Upper lobe of left lung (tissue), 6 donors: ENCODE measurements around the gene GALNT15. TPM values are rescaled to one million over a fixed set of nuclear protein-coding genes. Genes with fewer than 3 reads are reported as not detected.

Source experiments
- ATAC-seq, 2 donors: fragments of 200-7000 bp; cut with Tn5 transposase; one replicate each; pipeline ENCODE4 v1.9.1; 2022; ENCODE audit warnings: mild to moderate bottlenecking in 2 of 2, moderate library complexity in 2 of 2; ENCODE audit not compliant: low FRiP score in 2 of 2
- DNase-seq, 2 donors: peaks; one replicate each; pipeline ENCODE4 v3.0.0-alpha.2; 2019 to 2020
- H3K27ac ChIP-seq, 4 donors: fragments of 200-600 bp; sonication (generic); one replicate each; pipeline ENCODE4 v1.5.1; 2016 to 2019
- H3K27me3 ChIP-seq, 4 donors: fragments of 200-600 bp; sonication (generic); one replicate each; pipeline ENCODE4 v1.5.1; 2017 to 2019
- H3K36me3 ChIP-seq, 4 donors: fragments of 200-600 bp; sonication (generic); one replicate each; pipeline ENCODE4 v1.5.1; 2016 to 2019
- H3K4me1 ChIP-seq, 4 donors: fragments of 200-600 bp; sonication (generic); one replicate each; pipeline ENCODE4 v1.5.1; 2018 to 2019
- H3K4me3 ChIP-seq, 4 donors: fragments of 200-600 bp; sonication (generic); one replicate each; pipeline ENCODE4 v1.5.1; 2017 to 2019; ENCODE audit warnings: mild to moderate bottlenecking in 2 of 4, moderate library complexity in 1 of 4
- H3K9me3 ChIP-seq, 4 donors: fragments of 200-600 bp; sonication (generic); one replicate each; pipeline ENCODE4 v1.5.1; 2018 to 2019
- EP300 ChIP-seq, 4 donors: sonication (generic); formaldehyde crosslinking; IDR thresholded peaks; one replicate each; pipeline ENCODE4 v1.5.1; 2017; ENCODE audit warnings: antibody characterized with exemption in 4 of 4, control low read depth in 2 of 4
- POLR2A ChIP-seq, 4 donors: fragments of 450-650 bp; IDR thresholded peaks; one replicate each; pipeline ENCODE4 v1.5.1; 2016 to 2017; ENCODE audit warnings: antibody characterized with exemption in 4 of 4, mild to moderate bottlenecking in 2 of 4
- POLR2AphosphoS5 ChIP-seq, 2 donors: sonication (generic); formaldehyde crosslinking; IDR thresholded peaks; one replicate each; pipeline ENCODE4 v1.5.1; 2017; ENCODE audit warnings: antibody characterized with exemption in 2 of 2
- WGBS, 2 donors: methylation state at CpG; one replicate each; pipeline ENCODE4 v1.1.5; 2017 to 2018; 5-methylcytosine and 5-hydroxymethylcytosine counted together
- total RNA-seq, 6 donors: library from RNA; depleted of rRNA in 4 of 6; stranded (reverse); fragments of >200 nt in 4 of 6; gene quantifications; one replicate each; pipeline versions ENCODE4 v1.1.0 to v1.2.1, GENCODE V29; 2016 to 2021
- TF ChIP-seq, protein P1 (sequence below), 6 experiments: fragments of 450-650 bp in 4 of 6; fragments of 200-600 bp in 2 of 6; sonication (generic) in 2 of 6; IDR thresholded peaks; one replicate each; pipeline ENCODE4 v1.5.1; 2016 to 2019; ENCODE audit warnings: antibody characterized with exemption in 6 of 6
- donor health status: DM: no; HTN: no; CAD: no; lungs with moderate emphysema.
- donor health status: DM: no; HTN: yes; CAD: no; lungs with severe emphysema.

The GALNT15 gene
- total RNA-seq, 6 donors from 2014 or later, result 4.4 to 34.7 (median 11.2) TPM

DNA sequence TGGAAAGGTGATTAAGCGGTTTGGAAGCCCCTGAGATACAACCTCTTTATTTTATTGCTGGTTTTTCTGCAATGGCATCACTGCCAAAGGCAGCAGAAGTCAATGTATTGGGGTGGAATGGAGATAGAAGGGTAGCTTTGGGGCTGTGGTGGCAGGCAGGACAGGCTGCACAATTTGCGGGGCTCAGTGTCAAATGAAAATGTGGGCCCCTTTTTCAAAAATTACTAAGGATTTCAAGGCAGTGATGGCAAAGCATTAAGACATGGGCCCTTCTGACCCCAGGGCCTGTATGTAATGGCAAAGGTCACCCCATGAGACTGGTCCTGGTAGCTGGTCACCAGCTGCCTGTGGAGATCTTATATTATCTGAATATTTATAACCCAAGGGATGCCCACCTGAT lies 29.3 kb upstream of the GALNT15 start:
- no peaks in the 10 kb centered on the region for H3K27me3 ChIP-seq
- TF ChIP-seq POLR2AphosphoS5 (IDR thresholded peaks at IDR 0.05) (no peak), POLR2A (IDR thresholded peaks at IDR 0.05) (no peak), EP300 (IDR thresholded peaks at IDR 0.05) (no peak)
- TF ChIP-seq, protein P1, sequence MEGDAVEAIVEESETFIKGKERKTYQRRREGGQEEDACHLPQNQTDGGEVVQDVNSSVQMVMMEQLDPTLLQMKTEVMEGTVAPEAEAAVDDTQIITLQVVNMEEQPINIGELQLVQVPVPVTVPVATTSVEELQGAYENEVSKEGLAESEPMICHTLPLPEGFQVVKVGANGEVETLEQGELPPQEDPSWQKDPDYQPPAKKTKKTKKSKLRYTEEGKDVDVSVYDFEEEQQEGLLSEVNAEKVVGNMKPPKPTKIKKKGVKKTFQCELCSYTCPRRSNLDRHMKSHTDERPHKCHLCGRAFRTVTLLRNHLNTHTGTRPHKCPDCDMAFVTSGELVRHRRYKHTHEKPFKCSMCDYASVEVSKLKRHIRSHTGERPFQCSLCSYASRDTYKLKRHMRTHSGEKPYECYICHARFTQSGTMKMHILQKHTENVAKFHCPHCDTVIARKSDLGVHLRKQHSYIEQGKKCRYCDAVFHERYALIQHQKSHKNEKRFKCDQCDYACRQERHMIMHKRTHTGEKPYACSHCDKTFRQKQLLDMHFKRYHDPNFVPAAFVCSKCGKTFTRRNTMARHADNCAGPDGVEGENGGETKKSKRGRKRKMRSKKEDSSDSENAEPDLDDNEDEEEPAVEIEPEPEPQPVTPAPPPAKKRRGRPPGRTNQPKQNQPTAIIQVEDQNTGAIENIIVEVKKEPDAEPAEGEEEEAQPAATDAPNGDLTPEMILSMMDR (IDR thresholded peaks at IDR 0.05), result no peak
- WGBS, 2 donors, result 96 to 98% methylated on average over 2 of the region's 2 CpGs
- no peaks in the 10 kb centered on the region for H3K36me3 ChIP-seq
- H3K4me3 ChIP-seq, result no peak overlapping the region
- no peak for DNase-seq
- ATAC-seq, result no peak
- peaks cover 4 to 17% (median 11%) of the 10 kb centered on the region in 4 donors for H3K4me1 ChIP-seq
- H3K27ac ChIP-seq, result no peak overlapping the region
- H3K9me3 ChIP-seq, result no peaks in the 10 kb centered on the region

DNA sequence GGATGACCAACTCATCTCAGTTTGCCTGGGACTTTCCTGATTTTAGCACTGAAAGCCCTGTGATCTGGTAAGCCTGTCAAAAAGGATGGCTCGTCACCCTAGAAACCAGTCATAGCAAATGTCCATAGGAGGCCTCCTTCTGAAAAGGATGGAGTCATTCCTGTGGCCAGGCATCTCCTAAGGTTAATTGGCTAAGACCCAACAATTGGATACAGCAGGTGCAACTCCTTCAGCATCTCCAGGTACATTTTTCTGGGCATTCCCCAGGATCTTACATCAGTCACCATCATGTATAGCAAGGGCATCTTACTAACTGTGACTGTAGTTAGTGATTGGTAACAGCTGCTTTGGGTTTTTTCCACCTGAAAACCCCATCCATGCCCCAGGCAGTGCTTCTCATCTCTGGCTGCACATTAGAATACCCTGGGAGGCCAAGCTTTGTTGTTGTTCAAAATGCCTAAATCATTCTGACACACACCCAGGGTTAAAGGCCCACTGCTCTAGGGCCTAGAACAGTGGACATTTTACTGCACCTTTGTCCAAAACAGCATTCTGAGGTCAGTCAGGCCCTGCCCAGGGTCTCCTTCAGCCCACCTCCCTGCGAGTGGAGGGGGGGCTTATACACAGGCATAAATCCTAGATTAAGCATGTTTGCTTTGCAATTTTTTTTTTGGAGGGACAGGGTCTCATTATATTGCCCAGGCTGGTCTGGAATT lies 28.3 kb upstream of the GALNT15 start:
- ATAC-seq (no peak), DNase-seq (no peak)
- Histone ChIP-seq H3K4me3 (no peak overlapping the region), H3K9me3 (no peaks in the 10 kb centered on the region), H3K27ac (no peak overlapping the region), H3K27me3 (no peaks in the 10 kb centered on the region), H3K36me3 (no peaks in the 10 kb centered on the region), H3K4me1 (peaks cover 4 to 19% (median 10%) of the 10 kb centered on the region in 4 donors)
- TF ChIP-seq POLR2AphosphoS5 (IDR thresholded peaks at IDR 0.05), result no peak
- no peak for TF ChIP-seq POLR2A (IDR thresholded peaks at IDR 0.05)
- TF ChIP-seq, protein P1 (IDR thresholded peaks at IDR 0.05), result no peak
- no peak for TF ChIP-seq EP300 (IDR thresholded peaks at IDR 0.05)
- WGBS, 2 donors, result 90 to 98% methylated on average over 2 of the region's 2 CpGs

DNA sequence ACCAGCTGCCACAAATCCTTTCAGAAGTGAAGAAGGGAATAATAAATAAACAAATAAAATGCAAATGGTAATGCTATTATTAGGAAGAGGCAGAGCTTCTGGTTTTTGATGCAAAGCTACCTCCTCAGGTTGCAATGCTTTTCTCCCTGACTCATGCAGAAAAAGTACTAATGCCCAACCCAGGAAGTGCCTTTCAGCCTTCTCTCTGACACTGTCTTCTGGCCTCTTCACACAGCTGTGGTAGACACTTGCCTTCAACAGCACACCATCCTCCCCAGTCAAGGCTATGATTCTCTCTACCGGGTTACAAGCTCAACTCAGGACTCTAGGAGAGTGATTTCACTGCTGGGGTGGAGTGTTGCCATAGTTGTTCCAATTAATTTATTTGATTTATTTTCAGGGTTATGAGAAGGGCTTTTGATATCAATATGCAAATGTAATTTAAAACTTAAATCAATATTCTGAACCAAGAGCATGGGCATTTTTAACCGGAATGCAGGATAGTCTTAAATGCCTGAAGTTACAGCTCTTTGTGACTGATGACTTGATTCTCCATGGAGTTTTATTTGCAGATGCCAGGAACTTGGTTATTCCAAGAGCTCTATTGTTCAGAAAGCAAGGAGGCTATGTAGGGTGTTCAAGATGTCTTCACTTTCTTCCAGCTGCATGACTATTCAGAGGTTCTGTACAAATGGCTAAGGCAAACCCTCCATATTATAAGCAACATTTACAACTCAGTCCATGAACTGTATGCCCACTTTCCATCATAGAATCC lies 27.1 kb upstream of the GALNT15 start:
- DNase-seq, result no peak
- no peak for ATAC-seq
- Histone ChIP-seq H3K36me3 (no peaks in the 10 kb centered on the region), H3K27ac (no peak overlapping the region), H3K9me3 (no peaks in the 10 kb centered on the region), H3K4me3 (no peak overlapping the region), H3K4me1 (peaks cover 4 to 21% (median 10%) of the 10 kb centered on the region in 4 donors), H3K27me3 (no peaks in the 10 kb centered on the region)
- 96 to 100% methylated on average over 2 of the region's 2 CpGs for WGBS, 2 donors
- TF ChIP-seq POLR2A (IDR thresholded peaks at IDR 0.05) (no peak), POLR2AphosphoS5 (IDR thresholded peaks at IDR 0.05) (no peak), EP300 (IDR thresholded peaks at IDR 0.05) (no peak)
- TF ChIP-seq, protein P1 (IDR thresholded peaks at IDR 0.05), result no peak

DNA sequence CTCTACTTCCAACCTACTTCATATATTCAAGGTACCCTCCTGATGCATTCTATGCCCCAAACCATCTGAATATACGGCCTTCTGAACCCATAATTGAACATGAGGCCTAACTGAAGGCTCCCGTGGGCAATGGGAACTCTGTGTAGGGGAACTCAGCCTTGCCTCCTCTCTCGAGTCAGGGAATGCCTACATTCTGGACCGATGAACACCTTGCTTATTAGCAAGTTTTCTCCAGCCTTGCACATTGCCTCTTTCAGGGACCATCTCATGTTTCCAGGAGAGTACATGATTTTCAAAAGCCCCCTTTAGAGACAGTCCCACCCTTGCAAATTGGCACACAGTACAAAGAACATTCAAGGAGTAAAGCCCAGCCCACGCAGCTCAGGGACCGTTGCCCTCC lies 26.3 kb upstream of the GALNT15 start:
- Histone ChIP-seq H3K4me1 (peaks cover 4 to 21% (median 10%) of the 10 kb centered on the region in 4 donors), H3K4me3 (no peak overlapping the region), H3K9me3 (peaks cover 0 to 6% (median 0%) of the 10 kb centered on the region in 4 donors), H3K27me3 (no peaks in the 10 kb centered on the region), H3K27ac (peak overlapping the region in 3 of 4 donors; percentile 5 to 50 (median 5)), H3K36me3 (no peaks in the 10 kb centered on the region)
- 82 to 87% methylated on average over 6 of the region's 6 CpGs for WGBS, 2 donors
- ATAC-seq (no peak), DNase-seq (no peak)
- TF ChIP-seq POLR2A (IDR thresholded peaks at IDR 0.05), result no peak
- TF ChIP-seq, protein P1 (IDR thresholded peaks at IDR 0.05), result no peak
- no peak for TF ChIP-seq POLR2AphosphoS5 (IDR thresholded peaks at IDR 0.05)
- TF ChIP-seq EP300 (IDR thresholded peaks at IDR 0.05), result no peak
